Measurements from ENCODE around the gene YTHDF2.

DNA sequence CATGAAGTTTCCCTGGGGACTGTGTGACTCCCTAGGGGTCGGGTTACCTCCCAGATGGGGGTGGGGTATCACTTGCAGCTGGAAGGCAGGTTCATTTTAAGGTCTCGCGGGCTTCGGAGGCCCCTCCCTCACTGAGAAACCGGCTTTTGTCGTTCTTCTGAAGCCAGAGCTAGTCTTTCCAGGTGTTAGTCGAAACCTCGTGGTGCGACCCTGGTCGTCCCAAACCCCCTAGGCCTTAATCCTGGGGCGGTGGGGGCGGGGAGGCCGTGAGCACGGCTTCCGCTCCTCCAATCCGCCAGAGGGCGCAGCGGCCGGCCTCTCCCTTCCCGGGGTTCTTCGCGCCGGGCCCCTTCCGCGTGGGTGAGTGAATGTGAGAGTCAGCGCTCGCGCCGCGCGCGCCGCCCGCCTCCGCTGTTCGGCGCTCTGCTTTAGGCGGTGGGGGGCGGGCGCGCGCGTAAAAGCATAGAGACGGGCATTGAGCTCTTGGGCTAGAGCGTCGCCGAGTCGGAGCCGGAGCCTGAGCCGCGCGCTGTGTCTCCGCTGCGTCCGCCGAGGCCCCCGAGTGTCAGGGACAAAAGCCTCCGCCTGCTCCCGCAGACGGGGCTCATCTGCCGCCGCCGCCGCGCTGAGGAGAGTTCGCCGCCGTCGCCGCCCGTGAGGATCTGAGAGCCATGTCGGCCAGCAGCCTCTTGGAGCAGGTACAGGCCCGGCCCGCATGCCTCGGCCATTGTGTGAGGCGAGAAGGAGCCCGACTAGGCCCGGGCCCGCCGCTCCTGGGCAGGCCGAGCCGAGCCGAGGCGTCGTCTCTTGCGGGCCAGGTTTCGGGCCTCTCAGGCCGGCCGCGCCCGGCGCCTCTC is at the start of gene YTHDF2:
- no peak for TF ChIP-seq EZH2 (IDR thresholded peaks at IDR 0.05; ENCODE audit: low read length, unreplicated experiment)
- TF ChIP-seq, protein P1, sequence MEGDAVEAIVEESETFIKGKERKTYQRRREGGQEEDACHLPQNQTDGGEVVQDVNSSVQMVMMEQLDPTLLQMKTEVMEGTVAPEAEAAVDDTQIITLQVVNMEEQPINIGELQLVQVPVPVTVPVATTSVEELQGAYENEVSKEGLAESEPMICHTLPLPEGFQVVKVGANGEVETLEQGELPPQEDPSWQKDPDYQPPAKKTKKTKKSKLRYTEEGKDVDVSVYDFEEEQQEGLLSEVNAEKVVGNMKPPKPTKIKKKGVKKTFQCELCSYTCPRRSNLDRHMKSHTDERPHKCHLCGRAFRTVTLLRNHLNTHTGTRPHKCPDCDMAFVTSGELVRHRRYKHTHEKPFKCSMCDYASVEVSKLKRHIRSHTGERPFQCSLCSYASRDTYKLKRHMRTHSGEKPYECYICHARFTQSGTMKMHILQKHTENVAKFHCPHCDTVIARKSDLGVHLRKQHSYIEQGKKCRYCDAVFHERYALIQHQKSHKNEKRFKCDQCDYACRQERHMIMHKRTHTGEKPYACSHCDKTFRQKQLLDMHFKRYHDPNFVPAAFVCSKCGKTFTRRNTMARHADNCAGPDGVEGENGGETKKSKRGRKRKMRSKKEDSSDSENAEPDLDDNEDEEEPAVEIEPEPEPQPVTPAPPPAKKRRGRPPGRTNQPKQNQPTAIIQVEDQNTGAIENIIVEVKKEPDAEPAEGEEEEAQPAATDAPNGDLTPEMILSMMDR (conservative IDR thresholded peaks at IDR 0.05; ENCODE audit: low read depth, low read length), result peak; percentile 92
- no peak for TF ChIP-seq EZH2phosphoT487 (IDR thresholded peaks at IDR 0.05; ENCODE audit: borderline replicate concordance, low read length)

Data from PC-3 (cell line).